ENCODE data around the gene EFS.

DNA sequence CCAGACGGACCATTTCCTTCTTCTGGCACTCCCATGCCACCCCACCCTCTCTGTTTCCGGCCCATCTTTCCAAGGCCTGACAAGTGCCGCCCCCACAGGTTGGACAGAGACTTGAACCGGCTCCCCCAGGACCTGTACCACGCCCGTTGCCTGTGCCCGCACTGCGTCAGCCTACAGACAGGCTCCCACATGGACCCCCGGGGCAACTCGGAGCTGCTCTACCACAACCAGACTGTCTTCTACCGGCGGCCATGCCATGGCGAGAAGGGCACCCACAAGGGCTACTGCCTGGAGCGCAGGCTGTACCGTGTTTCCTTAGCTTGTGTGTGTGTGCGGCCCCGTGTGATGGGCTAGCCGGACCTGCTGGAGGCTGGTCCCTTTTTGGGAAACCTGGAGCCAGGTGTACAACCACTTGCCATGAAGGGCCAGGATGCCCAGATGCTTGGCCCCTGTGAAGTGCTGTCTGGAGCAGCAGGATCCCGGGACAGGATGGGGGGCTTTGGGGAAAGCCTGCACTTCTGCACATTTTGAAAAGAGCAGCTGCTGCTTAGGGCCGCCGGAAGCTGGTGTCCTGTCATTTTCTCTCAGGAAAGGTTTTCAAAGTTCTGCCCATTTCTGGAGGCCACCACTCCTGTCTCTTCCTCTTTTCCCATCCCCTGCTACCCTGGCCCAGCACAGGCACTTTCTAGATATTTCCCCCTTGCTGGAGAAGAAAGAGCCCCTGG, 10.7 kb upstream of the EFS start:
- TF ChIP-seq ELF4 (IDR thresholded peaks at IDR 0.05) (no peak), FOXA1 (IDR thresholded peaks at IDR 0.05) (no peak), SUZ12 (IDR thresholded peaks at IDR 0.05) (no peak), ZNF384 (IDR thresholded peaks at IDR 0.05) (no peak), FOXM1 (IDR thresholded peaks at IDR 0.05; ENCODE audit: borderline replicate concordance) (no peak), SP1 (IDR thresholded peaks at IDR 0.05) (no peak), L3MBTL2 (conservative IDR thresholded peaks at IDR 0.05) (no peak), BHLHE40 (IDR thresholded peaks at IDR 0.05; ENCODE audit: borderline replicate concordance) (no peak), NFRKB (IDR thresholded peaks at IDR 0.05) (no peak)
- TF ChIP-seq, protein P1, sequence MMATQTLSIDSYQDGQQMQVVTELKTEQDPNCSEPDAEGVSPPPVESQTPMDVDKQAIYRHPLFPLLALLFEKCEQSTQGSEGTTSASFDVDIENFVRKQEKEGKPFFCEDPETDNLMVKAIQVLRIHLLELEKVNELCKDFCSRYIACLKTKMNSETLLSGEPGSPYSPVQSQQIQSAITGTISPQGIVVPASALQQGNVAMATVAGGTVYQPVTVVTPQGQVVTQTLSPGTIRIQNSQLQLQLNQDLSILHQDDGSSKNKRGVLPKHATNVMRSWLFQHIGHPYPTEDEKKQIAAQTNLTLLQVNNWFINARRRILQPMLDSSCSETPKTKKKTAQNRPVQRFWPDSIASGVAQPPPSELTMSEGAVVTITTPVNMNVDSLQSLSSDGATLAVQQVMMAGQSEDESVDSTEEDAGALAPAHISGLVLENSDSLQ (IDR thresholded peaks at IDR 0.05), result no peak
